GM23338 (cell line): ENCODE data around the gene PIF1. TPM values are rescaled to one million over a fixed set of nuclear protein-coding genes. Genes with fewer than 3 reads are reported as not detected.

Source experiments
- ATAC-seq: fragments of 200-7000 bp; cut with Tn5 transposase; 3 replicates; pipeline ENCODE4 v1.9.1; 2020
- DNase-seq: peaks from one replicate; pipeline ENCODE4 v3.0.0-alpha.2; 2015; ENCODE audit warnings: low spot score
- H2AFZ ChIP-seq: fragments of 200-600 bp; sonication (generic); 2 replicates; pipeline ENCODE4 v1.8.0; 2016; ENCODE audit warnings: antibody characterized with exemption, mild to moderate bottlenecking, moderate library complexity
- H3F3A ChIP-seq: fragments of 200-600 bp; sonication (generic); replicated peaks from 2 replicates; pipeline ENCODE4 v1.8.0; 2017; ENCODE audit warnings: antibody characterized with exemption, mixed run types, low read depth
- H3K27ac ChIP-seq: fragments of 200-600 bp; sonication (generic); 2 replicates; pipeline ENCODE4 v1.6.1; 2016; ENCODE audit warnings: low read depth
- H3K27me3 ChIP-seq: fragments of 200-600 bp; sonication (generic); 2 replicates; pipeline ENCODE4 v1.8.0; 2016; ENCODE audit warnings: mild to moderate bottlenecking, mixed run types, moderate library complexity; ENCODE audit not compliant: insufficient read depth
- H3K36me3 ChIP-seq: fragments of 200-600 bp; sonication (generic); 2 replicates; pipeline ENCODE4 v1.8.0; 2016; ENCODE audit warnings: mild to moderate bottlenecking; ENCODE audit not compliant: insufficient read depth
- H3K4me1 ChIP-seq: fragments of 200-600 bp; sonication (generic); 2 replicates; pipeline ENCODE4 v1.8.0; 2016; ENCODE audit warnings: mild to moderate bottlenecking, moderate library complexity; ENCODE audit not compliant: insufficient read depth
- H3K4me2 ChIP-seq: fragments of 200-600 bp; sonication (generic); 2 replicates; pipeline ENCODE4 v1.7.1; 2017; ENCODE audit warnings: mixed run types
- H3K4me3 ChIP-seq: fragments of 200-600 bp; sonication (generic); 2 replicates; pipeline ENCODE4 v1.6.1; 2016; ENCODE audit warnings: mixed run types
- H3K79me2 ChIP-seq: fragments of 200-600 bp; sonication (generic); replicated peaks from 2 replicates; pipeline ENCODE4 v1.8.0; 2017; ENCODE audit warnings: mild to moderate bottlenecking; ENCODE audit not compliant: insufficient read depth
- H3K9me2 ChIP-seq: fragments of 200-600 bp; sonication (generic); 2 replicates; pipeline ENCODE4 v1.8.0; 2017; ENCODE audit not compliant: insufficient read depth
- H4K20me1 ChIP-seq: fragments of 200-600 bp; sonication (generic); replicated peaks from 2 replicates; pipeline ENCODE4 v1.8.0; 2017; ENCODE audit warnings: mild to moderate bottlenecking; ENCODE audit not compliant: insufficient read depth
- H3K27ac Mint-ChIP-seq: 2 replicates; pipeline ENCODE4 v1.8.0; 2020; ENCODE audit warnings: inconsistent platforms, mild to moderate bottlenecking, moderate library complexity, mixed read lengths
- H3K27me3 Mint-ChIP-seq: 3 replicates; pipeline ENCODE4 v1.8.0; 2022; ENCODE audit warnings: low read depth, mild to moderate bottlenecking, moderate library complexity, mixed read lengths, inconsistent platforms; ENCODE audit not compliant: insufficient read depth, poor library complexity
- H3K36me3 Mint-ChIP-seq: 3 replicates; pipeline ENCODE4 v1.8.0; 2021; ENCODE audit warnings: low read depth, mild to moderate bottlenecking, inconsistent platforms, moderate library complexity, mixed read lengths
- H3K4me1 Mint-ChIP-seq: 3 replicates; pipeline ENCODE4 v1.8.0; 2020; ENCODE audit warnings: mild to moderate bottlenecking, inconsistent platforms, mixed read lengths
- H3K4me3 Mint-ChIP-seq: 3 replicates; pipeline ENCODE4 v1.8.0; 2021; ENCODE audit warnings: moderate library complexity, mild to moderate bottlenecking, inconsistent platforms, mixed read lengths
- H3K9me3 Mint-ChIP-seq: 3 replicates; pipeline ENCODE4 v1.8.0; 2020; ENCODE audit warnings: moderate library complexity, mild to moderate bottlenecking, inconsistent platforms, mixed read lengths
- CREB1 ChIP-seq: fragments of 250-450 bp; sonication (Bioruptor Pico); IDR thresholded peaks from 2 replicates; pipeline ENCODE4 v1.5.0; 2020; ENCODE audit warnings: low read depth, mild to moderate bottlenecking, moderate library complexity
- CTCF ChIP-seq, 2 experiments: fragments of 200-600 bp in 1 of 2; sonication (generic) in 1 of 2; conservative IDR thresholded peaks; 2 replicates each; pipeline versions ENCODE4 v1.5.1 to v1.6.1; 2016 to 2017; ENCODE audit warnings: antibody characterized with exemption in 2 of 2, low read depth in 2 of 2, mild to moderate bottlenecking in 2 of 2, moderate library complexity in 1 of 2
- EZH2 ChIP-seq: fragments of 200-600 bp; sonication (generic); IDR thresholded peaks from one replicate; pipeline ENCODE4 v1.8.0; 2017; ENCODE audit warnings: antibody characterized with exemption, mild to moderate bottlenecking, low read depth; ENCODE audit not compliant: unreplicated experiment
- EZH2phosphoT487 ChIP-seq: fragments of 200-600 bp; sonication (generic); IDR thresholded peaks from one replicate; pipeline ENCODE4 v1.8.1; 2018; ENCODE audit warnings: antibody characterized with exemption; ENCODE audit not compliant: unreplicated experiment
- NANOG ChIP-seq: IDR thresholded peaks from 2 replicates; pipeline ENCODE4 v1.6.1; 2016; ENCODE audit warnings: antibody characterized with exemption, borderline replicate concordance
- POLR2AphosphoS5 ChIP-seq: IDR thresholded peaks from 2 replicates; pipeline ENCODE4 v1.6.1; 2016; ENCODE audit warnings: antibody characterized with exemption, low read depth
- STAT1 ChIP-seq: IDR thresholded peaks from one replicate; pipeline ENCODE4 v1.6.1; 2016; ENCODE audit warnings: antibody characterized with exemption; ENCODE audit not compliant: unreplicated experiment
- ZNF114 ChIP-seq: fragments of 250-450 bp; sonication (Bioruptor Pico); IDR thresholded peaks from 2 replicates; pipeline ENCODE4 v1.5.0; 2020; ENCODE audit warnings: mild to moderate bottlenecking, moderate library complexity
- ZNF331 ChIP-seq: fragments of 250-450 bp; sonication (Bioruptor Pico); IDR thresholded peaks from 2 replicates; pipeline ENCODE4 v1.5.0; 2020; ENCODE audit warnings: low read depth, mild to moderate bottlenecking, moderate library complexity
- polyA plus RNA-seq: library from polyadenylated mRNA; unstranded; fragments of >200 nt; fragmentation: Nextera tagmentation; extraction: Ambion mirVana; gene quantifications from 2 replicates; pipeline ENCODE4 v1.2.1, GENCODE V29; 2016
- total RNA-seq: library from RNA; depleted of rRNA; stranded (reverse); fragments of >200 nt; shearing (Covaris generic); gene quantifications from 2 replicates; pipeline ENCODE4 v1.2.3, GENCODE V29; 2014

PIF1 gene
- total and polyA plus RNA-seq, 2 experiments from 2014 or later: 116 to 200 TPM

- no peak overlapping the region for H2AFZ ChIP-seq
- H3K9me3 Mint-ChIP-seq: no peaks in the 10 kb centered on the region; the same call in 1 of the 3 replicates
- no peak overlapping the region for H3K4me3 ChIP-seq
- H3K36me3 Mint-ChIP-seq: peaks cover 19% of the 10 kb centered on the region
- DNase-seq: no peak
- H3K4me1 ChIP-seq: peaks cover 28% of the 10 kb centered on the region
- no peak overlapping the region for H3K4me2 ChIP-seq
- H3F3A ChIP-seq: 0 out of 2 replicates have a peak, but pooled peaks cover 10% of the 10 kb centered on the region
- no peak overlapping the region for H3K27ac Mint-ChIP-seq
- peaks cover 19% of the 10 kb centered on the region for H3K27me3 Mint-ChIP-seq
- H3K4me3 Mint-ChIP-seq: no peak overlapping the region
- no peaks in the 10 kb centered on the region for H3K36me3 ChIP-seq
- H3K4me1 Mint-ChIP-seq: peaks cover 37% of the 10 kb centered on the region
- H3K79me2 ChIP-seq: no peaks in the 10 kb centered on the region
- no peak for TF ChIP-seq POLR2AphosphoS5
- no peaks in the 10 kb centered on the region for H3K27me3 ChIP-seq
- H3K27ac ChIP-seq: no peak overlapping the region
- no peak for ATAC-seq
- no peaks in the 10 kb centered on the region for H4K20me1 ChIP-seq
- peaks cover 4% of the 10 kb centered on the region; the same call in 1 of the 2 replicates for H3K9me2 ChIP-seq
These were observed 44.1 kb upstream of the PIF1 start for GRCh38 chr15:64869501-64869900.

- Histone ChIP-seq H3K4me2 (peak overlapping the region; percentile 38; the same call in 1 of the 2 replicates), H3K27ac (peak overlapping the region; percentile 80; the same call in 1 of the 2 replicates), H2AFZ (no peak overlapping the region), H3K4me3 (no peak overlapping the region), H3K4me1 (peaks cover 35% of the 10 kb centered on the region), H3K27me3 (no peaks in the 10 kb centered on the region), H3F3A (0 out of 2 replicates have a peak, but pooled peaks cover 13% of the 10 kb centered on the region), H3K36me3 (0 out of 2 replicates have a peak, but pooled peaks cover 5% of the 10 kb centered on the region), H3K9me2 (peaks cover 4% of the 10 kb centered on the region; the same call in 1 of the 2 replicates), H4K20me1 (peaks cover 8% of the 10 kb centered on the region), H3K79me2 (0 out of 2 replicates have a peak, but pooled peaks cover 3% of the 10 kb centered on the region)
- Mint-ChIP-seq H3K9me3 (no peaks in the 10 kb centered on the region; the same call in 1 of the 3 replicates), H3K27me3 (peaks cover 22% of the 10 kb centered on the region), H3K27ac (peak overlapping the region; percentile 94), H3K4me3 (no peak overlapping the region; the same call in 2 of the 3 replicates), H3K4me1 (peaks cover 40% of the 10 kb centered on the region), H3K36me3 (peaks cover 45% of the 10 kb centered on the region)
- TF ChIP-seq EZH2phosphoT487 (no peak), STAT1 (no peak), NANOG (no peak), ZNF331 (CRISPR knock-in tag) (no peak), ZNF114 (CRISPR knock-in tag) (no peak), EZH2 (no peak), CTCF (conservative IDR thresholded peaks at IDR 0.05; ENCODE audit: low read depth in 2 of 2) (no peak), CREB1 (CRISPR knock-in tag) (peak; percentile 62)
- ATAC-seq (peak; percentile 81), DNase-seq (peak; percentile 82)
These were observed 40.6 kb upstream of the PIF1 start for GRCh38 chr15:64865998-64866520.
